ENCODE results near the gene BLNK.
"Not testable (repeated sequence)": the region's sequence is repeated elsewhere in the genome, so short reads cannot be mapped to it uniquely, and the experiment has no call there.

BLNK gene

GRCh38 chr10:96218826-96219225 lies 52.5 kb downstream of the BLNK start:
- DNase-seq = no peak

DNA sequence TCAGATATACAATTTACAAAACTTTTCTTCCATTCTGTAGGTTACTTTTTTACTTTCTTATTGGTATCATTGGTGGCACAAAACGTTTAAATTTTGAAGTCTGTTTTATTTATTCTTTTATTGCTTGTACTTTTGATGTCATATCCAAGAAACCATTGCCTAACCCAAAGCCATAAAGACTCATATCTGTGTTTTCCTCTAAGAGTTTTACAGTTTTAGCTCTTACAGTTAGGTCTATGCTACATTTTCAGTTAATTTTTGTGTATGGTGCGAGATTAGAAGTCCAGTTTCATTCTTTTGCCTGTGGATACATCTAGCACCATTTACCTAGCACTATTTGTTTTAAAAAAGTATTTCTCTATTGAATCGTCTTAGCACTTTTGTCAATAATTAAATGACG lies 53.7 kb downstream of the BLNK start:
- DNase-seq = no peak

DNA sequence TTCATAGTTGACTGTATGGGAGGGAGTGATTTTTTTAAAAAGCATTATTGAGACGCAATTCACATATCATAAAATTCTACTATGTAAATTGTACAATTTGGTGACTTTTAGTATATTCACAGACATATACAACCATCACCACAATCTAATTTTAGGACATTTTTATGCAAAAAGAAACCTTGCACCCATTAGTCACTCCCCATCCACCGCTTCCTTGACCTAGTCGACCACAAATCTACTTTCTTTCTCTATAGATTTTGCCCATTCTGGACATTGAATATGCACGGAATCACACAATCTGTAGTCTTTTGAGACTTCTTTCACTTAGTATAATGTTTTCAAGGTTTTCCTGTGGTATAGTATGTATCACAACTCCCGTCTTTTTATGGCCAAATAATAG lies 54.6 kb downstream of the BLNK start:
- DNase-seq = no peak

GRCh38 chr10:96212911-96213310 lies 58.5 kb downstream of the BLNK start:
- DNase-seq = no peak

GRCh38 chr10:96211764-96212163 lies 59.6 kb downstream of the BLNK start:
- DNase-seq = no peak

DNA sequence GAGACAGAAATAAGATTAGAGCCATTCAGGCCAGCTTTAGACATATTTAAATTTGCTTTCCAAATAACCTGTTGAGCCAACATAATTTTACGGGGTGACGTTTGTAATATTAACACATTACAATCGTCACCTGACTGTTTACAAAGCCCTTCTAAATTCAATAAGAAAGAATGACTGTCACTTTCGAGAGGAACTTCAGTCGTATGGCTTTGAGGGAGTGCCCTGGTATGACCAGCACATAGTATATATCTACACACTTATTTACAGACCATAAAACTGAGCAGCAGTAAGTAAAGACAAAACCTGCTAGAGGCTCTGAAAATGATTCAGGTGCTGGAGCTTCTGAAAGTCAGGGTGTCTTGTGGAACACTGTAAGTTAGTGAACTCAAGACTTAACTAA lies 62.4 kb downstream of the BLNK start:
- DNase-seq = no peak

DNA sequence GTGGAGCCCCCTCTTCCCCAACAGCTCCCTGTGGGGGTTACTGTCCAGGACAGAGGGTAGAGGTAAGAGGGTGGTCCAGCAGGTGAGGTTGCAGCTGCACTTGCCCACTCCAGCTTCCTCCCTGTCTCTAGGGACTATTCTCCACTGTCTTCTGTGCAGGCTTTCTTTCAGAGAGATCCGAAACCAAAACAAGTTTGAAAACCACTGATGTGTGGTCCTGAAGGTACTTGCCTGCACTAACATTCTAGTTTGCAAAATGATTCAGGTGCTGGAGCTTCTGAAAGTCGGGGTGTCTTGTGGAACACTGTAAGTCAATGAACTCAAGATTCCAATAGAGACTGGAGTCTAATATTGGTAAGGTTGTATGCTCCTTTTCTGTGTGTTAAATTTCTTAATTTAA lies 63.1 kb downstream of the BLNK start:
- no peak for DNase-seq

GRCh38 chr10:96205580-96205979 lies 65.8 kb downstream of the BLNK start:
- no peak for DNase-seq

DNA sequence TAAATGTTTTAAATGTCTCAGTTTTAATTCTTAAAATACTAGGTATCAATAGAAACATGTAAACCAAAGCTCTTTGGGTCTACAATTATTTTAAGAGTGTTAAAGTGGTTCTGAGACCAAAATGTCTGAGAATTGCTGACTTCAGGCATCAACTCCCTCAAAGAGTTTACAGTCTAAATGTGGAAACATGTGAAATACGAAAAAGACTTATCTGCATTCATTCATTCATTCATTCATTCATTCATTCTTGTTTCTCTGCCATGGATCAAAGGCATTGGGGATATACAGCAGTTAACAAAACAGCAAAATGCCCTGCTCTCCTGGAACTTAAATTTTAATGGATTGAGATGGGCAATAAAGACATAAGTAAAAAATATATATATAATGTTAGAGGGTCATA lies 69.8 kb downstream of the BLNK start:
- no peak for DNase-seq

DNA sequence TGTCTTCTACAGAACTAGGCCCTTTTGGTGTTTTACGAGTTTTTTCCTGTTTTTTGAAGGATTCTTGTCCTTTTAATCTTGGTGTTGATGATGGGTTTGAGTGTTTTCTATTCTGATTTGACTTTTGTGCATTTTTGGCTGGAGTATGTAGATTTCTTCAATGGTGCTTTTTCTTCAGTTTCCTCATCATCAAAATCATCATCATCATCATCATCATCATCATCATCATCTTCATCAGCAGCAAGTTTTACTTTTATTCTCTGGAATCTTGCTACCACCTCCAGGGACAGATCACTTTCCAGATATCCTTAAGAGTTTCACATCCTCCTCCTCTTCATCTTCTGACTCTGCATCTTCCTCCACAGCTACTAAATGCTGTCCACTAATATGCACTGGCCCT lies 81.9 kb downstream of the BLNK start:
- not testable (repeated sequence) for DNase-seq

- no peak for DNase-seq
Measured at GRCh38 chr10:96188916-96189315, 82.5 kb downstream of the BLNK start.

DNA sequence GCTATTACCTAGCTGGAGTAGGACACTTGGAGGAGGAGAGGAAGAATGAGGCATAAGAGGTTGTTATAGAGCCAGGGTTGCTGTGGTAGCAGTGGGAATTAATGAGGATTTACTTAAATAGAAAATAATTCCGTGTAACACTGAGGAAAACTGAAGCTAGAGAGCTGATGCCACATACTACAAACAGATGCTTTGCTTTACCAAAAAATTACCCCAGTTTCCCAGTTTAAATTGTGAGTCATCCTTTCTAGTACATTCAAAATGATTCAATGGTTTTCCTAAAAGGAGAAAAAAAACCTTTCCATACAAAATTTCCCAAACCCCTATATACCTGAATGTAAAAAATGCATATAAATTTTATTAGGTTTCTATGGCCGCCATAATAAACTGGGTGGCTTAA lies 82.9 kb downstream of the BLNK start:
- DNase-seq = no peak

DNA sequence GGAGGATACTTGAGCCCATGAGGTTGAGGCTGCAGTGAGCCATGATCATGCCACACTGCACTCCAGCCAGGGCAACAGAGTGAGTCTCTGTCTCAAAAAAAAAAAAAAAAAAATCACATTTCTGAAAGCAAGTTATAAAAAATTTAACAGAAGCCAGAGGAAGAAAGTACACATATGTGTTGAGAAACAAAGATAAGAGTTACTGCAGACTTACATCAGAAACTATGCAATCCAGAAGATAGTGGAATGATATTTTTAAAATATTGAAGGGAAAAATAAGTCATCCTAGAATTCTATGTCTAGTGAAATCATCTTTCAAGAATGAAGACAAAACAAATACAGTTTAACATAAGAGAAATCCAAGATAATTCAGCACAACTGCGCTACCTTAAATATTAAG lies 94.4 kb downstream of the BLNK start:
- DNase-seq = no peak

DNA sequence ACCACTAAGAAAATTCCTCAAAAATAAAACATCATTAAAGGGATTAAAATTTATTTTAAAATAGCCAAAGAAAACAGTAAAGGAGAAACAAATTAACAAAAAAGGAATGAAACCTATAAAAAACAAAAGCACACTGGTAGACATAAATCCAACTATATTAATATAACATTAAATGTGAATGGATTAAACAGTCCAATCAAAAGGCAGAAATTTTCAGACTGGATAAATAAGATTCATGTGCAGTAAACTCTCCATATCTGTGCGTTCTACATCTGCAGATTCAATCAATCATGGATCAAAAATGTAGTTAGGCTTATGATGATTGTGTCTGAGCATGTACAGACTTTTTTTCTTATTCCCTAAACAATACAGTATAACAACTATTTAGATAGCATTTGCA lies 98.7 kb downstream of the BLNK start:
- DNase-seq = no peak

GRCh38 chr10:96170230-96170629 lies 101.1 kb downstream of the BLNK start:
- DNase-seq = no peak

DNA sequence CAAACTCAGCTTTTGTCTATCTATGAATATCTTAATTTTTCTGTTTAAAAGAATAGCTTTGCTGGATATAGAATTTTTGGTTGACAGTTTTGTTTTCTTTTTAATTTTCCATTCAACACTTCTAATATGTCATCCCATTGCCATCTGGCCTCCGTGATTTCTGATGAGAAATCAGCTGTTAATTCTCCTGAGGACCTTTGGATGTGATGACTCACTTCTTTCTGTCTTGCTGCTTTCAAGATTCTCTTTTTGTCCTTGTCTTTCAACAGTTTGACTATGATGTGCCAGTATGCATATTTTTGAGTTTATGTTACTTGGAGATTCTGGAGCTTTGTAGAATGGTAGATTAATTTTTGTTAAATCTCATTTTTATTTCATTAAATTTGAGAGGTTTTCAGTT lies 102.8 kb downstream of the BLNK start:
- DNase-seq = no peak

DNA sequence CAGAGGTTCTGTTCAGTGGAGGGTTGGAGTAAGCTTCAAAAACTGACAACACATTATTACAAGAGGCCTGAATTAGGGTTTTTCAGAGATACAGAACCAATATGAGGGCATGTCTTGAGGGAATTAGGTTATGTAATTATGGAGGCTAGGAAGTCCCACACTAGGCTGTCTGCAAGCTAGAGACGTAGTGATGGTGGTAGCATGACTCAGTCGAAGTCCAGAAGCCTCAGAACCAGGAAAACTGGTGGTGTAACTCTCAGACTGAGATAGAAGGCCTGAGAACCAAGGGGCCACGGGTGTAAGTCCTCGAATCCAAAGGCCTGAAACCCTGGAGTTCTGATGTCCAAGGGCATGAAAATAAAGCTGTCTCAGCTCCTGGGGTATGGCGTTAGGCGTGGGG lies 105.6 kb downstream of the BLNK start:
- DNase-seq = no peak

- DNase-seq = no peak
Measured at GRCh38 chr10:96153070-96153469, 118.3 kb downstream of the BLNK start.

DNA sequence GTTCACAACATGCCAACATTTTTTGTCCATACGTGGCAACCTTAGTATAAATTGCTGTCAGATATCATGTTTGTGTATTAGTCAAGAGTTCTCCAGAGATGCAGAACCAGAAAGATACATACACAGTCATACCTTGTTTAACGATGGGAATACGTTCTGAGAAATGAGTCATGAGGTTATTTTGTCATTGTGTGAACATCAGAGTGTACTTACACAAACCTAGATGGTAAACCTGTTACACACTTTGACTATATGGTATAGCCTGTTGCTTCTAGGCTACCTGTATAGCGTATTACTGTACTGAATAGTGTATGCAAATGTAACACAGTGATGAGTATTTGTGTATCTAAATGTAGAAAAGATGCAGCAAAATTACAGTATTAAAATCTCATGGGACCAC lies 118.9 kb downstream of the BLNK start:
- DNase-seq = no peak

All from NCI-H1105 (cell line).